Mesenchymal stem cell (in vitro differentiated cells and primary cell): ENCODE measurements around the gene BOC.

ENCODE experiments used
- DNase-seq: peaks from one replicate; pipeline ENCODE4 v3.0.0-alpha.2; 2013
- H2AFZ ChIP-seq: one replicate; pipeline ENCODE4 v1.6.1; 2013; ENCODE audit warnings: low read depth, mild to moderate bottlenecking, control low read depth, inconsistent platforms, low read length, moderate library complexity
- H2AK5ac ChIP-seq: 2 replicates; pipeline ENCODE4 v1.6.1; 2013; ENCODE audit warnings: low read length, moderate library complexity, mild to moderate bottlenecking, inconsistent platforms; ENCODE audit not compliant: severe bottlenecking
- H2BK120ac ChIP-seq: one replicate; pipeline ENCODE4 v1.6.1; 2013; ENCODE audit warnings: low read depth, mild to moderate bottlenecking, inconsistent platforms, low read length, moderate library complexity
- H2BK12ac ChIP-seq, 2 experiments: one replicate each; pipeline ENCODE4 v1.6.1; 2013; ENCODE audit warnings: inconsistent platforms in 2 of 2, low read length in 2 of 2, mild to moderate bottlenecking in 2 of 2, moderate library complexity in 2 of 2, control low read depth in 1 of 2
- H2BK15ac ChIP-seq: one replicate; pipeline ENCODE4 v1.6.1; 2013; ENCODE audit warnings: mild to moderate bottlenecking, low read depth, inconsistent platforms; ENCODE audit not compliant: poor library complexity, severe bottlenecking
- H2BK5ac ChIP-seq: 2 replicates; pipeline ENCODE4 v1.6.1; 2013; ENCODE audit warnings: low read depth, mild to moderate bottlenecking, low read length, control low read depth, inconsistent platforms; ENCODE audit not compliant: poor library complexity, severe bottlenecking
- H3K14ac ChIP-seq, 2 experiments: one replicate each; pipeline ENCODE4 v1.6.1; 2013; ENCODE audit warnings: inconsistent platforms in 2 of 2, low read length in 2 of 2, control low read depth in 1 of 2, mild to moderate bottlenecking in 1 of 2, moderate library complexity in 1 of 2
- H3K18ac ChIP-seq, 2 experiments: one replicate each; pipeline ENCODE4 v1.6.1; 2013; ENCODE audit warnings: inconsistent platforms in 2 of 2, low read length in 2 of 2, control low read depth in 1 of 2, low read depth in 1 of 2, mild to moderate bottlenecking in 1 of 2
- H3K23ac ChIP-seq, 2 experiments: one replicate each; pipeline ENCODE4 v1.6.1; 2013; ENCODE audit warnings: inconsistent platforms in 2 of 2, low read length in 2 of 2, mild to moderate bottlenecking in 2 of 2, moderate library complexity in 2 of 2, control low read depth in 1 of 2
- H3K27ac ChIP-seq: 2 replicates; pipeline ENCODE4 v1.5.1; 2013; ENCODE audit warnings: mild to moderate bottlenecking, moderate library complexity, low read length, control low read depth, inconsistent platforms; ENCODE audit not compliant: poor library complexity, severe bottlenecking
- H3K27me3 ChIP-seq, 2 experiments: 2 replicates each; pipeline versions ENCODE4 v1.6.1 to v1.7.0; 2013; ENCODE audit warnings: low read length in 2 of 2, mild to moderate bottlenecking in 2 of 2, moderate library complexity in 2 of 2, control low read depth in 1 of 2, inconsistent platforms in 1 of 2; ENCODE audit not compliant: control insufficient read depth in 1 of 2, insufficient read depth in 1 of 2
- H3K36me3 ChIP-seq, 2 experiments: 2 replicates each; pipeline versions ENCODE4 v1.6.1 to v1.7.0; 2013; ENCODE audit warnings: low read length in 2 of 2, control low read depth in 1 of 2, inconsistent platforms in 1 of 2, low read depth in 1 of 2, mild to moderate bottlenecking in 1 of 2; ENCODE audit not compliant: insufficient read depth in 2 of 2, control insufficient read depth in 1 of 2
- H3K4ac ChIP-seq, 2 experiments: one replicate each; pipeline ENCODE4 v1.6.1; 2013; ENCODE audit warnings: inconsistent platforms in 2 of 2, low read length in 2 of 2, mild to moderate bottlenecking in 2 of 2, moderate library complexity in 2 of 2, control low read depth in 1 of 2, low read depth in 1 of 2
- H3K4me1 ChIP-seq: 2 replicates; pipeline ENCODE4 v1.6.1; 2013; ENCODE audit warnings: low read depth, low read length, control low read depth; ENCODE audit not compliant: control insufficient read depth, insufficient read depth
- H3K4me2 ChIP-seq: 2 replicates; pipeline ENCODE4 v1.6.1; 2013; ENCODE audit warnings: low read length, mild to moderate bottlenecking, inconsistent platforms; ENCODE audit not compliant: poor library complexity, severe bottlenecking
- H3K4me3 ChIP-seq, 2 experiments: 2 replicates each; pipeline versions ENCODE4 v1.5.1 to v1.7.0; 2013; ENCODE audit warnings: low read length in 2 of 2, mild to moderate bottlenecking in 2 of 2, control low read depth in 1 of 2, low read depth in 1 of 2; ENCODE audit not compliant: insufficient read depth in 1 of 2
- H3K79me1 ChIP-seq: replicated peaks from 2 replicates; pipeline ENCODE4 v1.6.1; 2013; ENCODE audit warnings: mild to moderate bottlenecking, control low read depth, low read length, inconsistent platforms; ENCODE audit not compliant: poor library complexity, severe bottlenecking
- H3K9ac ChIP-seq: 2 replicates; pipeline ENCODE4 v1.7.0; 2013; ENCODE audit warnings: mild to moderate bottlenecking, low read length, moderate library complexity
- H3K9me3 ChIP-seq: 2 replicates; pipeline ENCODE4 v1.7.0; 2013; ENCODE audit warnings: mild to moderate bottlenecking, low read length; ENCODE audit not compliant: control insufficient read depth
- H4K8ac ChIP-seq: one replicate; pipeline ENCODE4 v1.6.1; 2013; ENCODE audit warnings: inconsistent platforms, mild to moderate bottlenecking, low read length, moderate library complexity
- H4K91ac ChIP-seq: one replicate; pipeline ENCODE4 v1.6.1; 2013; ENCODE audit warnings: mild to moderate bottlenecking, low read length, inconsistent platforms
- WGBS: methylation state at CpG from one replicate; pipeline ENCODE4 v1.1.7; 2013; ENCODE audit warnings: mixed read lengths; 5-methylcytosine and 5-hydroxymethylcytosine counted together

BOC gene

GRCh38 chr3:113254171-113254947 lies 43.0 kb downstream of the BOC start:
- H3K79me1 ChIP-seq, result peaks cover 2% of the 10 kb centered on the region
- WGBS, result 92% methylated on average over 12 of the region's 14 CpGs
- H3K36me3 ChIP-seq, result peaks cover 42 to 54% of the 10 kb centered on the region in 2 experiments
- H2AFZ ChIP-seq, result no peak overlapping the region
- DNase-seq, result no peak
- H4K91ac ChIP-seq, result peak overlapping the region; percentile 43
- H3K4me1 ChIP-seq, result peaks cover 3% of the 10 kb centered on the region
- no peak overlapping the region for H3K4me3 ChIP-seq
- H3K18ac ChIP-seq, result no peak overlapping the region
- H3K27ac ChIP-seq, result no peak overlapping the region
- H3K14ac ChIP-seq, result no peak overlapping the region
- no peak overlapping the region for H2BK120ac ChIP-seq
- no peak overlapping the region for H3K23ac ChIP-seq
- no peak overlapping the region for H2BK5ac ChIP-seq
- no peak overlapping the region for H2BK15ac ChIP-seq
- H2BK12ac ChIP-seq, result no peak overlapping the region
- H3K4me2 ChIP-seq, result no peak overlapping the region
- H3K9me3 ChIP-seq, result no peaks in the 10 kb centered on the region
- no peak overlapping the region for H2AK5ac ChIP-seq
- no peak overlapping the region for H4K8ac ChIP-seq
- no peaks in the 10 kb centered on the region for H3K27me3 ChIP-seq
- peak overlapping the region; percentile 21 for H3K9ac ChIP-seq
- no peak overlapping the region for H3K4ac ChIP-seq

GRCh38 chr3:113255100-113255853 lies 43.9 kb downstream of the BOC start:
- H2BK5ac ChIP-seq, result no peak overlapping the region
- H4K91ac ChIP-seq, result no peak overlapping the region
- no peak overlapping the region for H3K4me3 ChIP-seq
- H2BK12ac ChIP-seq, result peak overlapping the region in 1 of 2 experiments; percentile 61
- no peak overlapping the region for H3K23ac ChIP-seq
- H3K4ac ChIP-seq, result no peak overlapping the region
- no peak overlapping the region for H2BK120ac ChIP-seq
- H3K4me1 ChIP-seq, result no peaks in the 10 kb centered on the region
- H3K36me3 ChIP-seq, result peaks cover 39 to 53% of the 10 kb centered on the region in 2 experiments
- H3K27ac ChIP-seq, result no peak overlapping the region
- H4K8ac ChIP-seq, result no peak overlapping the region
- WGBS, result 80% methylated on average over 6 of the region's 7 CpGs
- H2AK5ac ChIP-seq, result no peak overlapping the region
- H3K4me2 ChIP-seq, result no peak overlapping the region
- peaks cover 2% of the 10 kb centered on the region for H3K79me1 ChIP-seq
- H3K14ac ChIP-seq, result no peak overlapping the region
- no peak for DNase-seq
- H3K27me3 ChIP-seq, result no peaks in the 10 kb centered on the region
- H2AFZ ChIP-seq, result no peak overlapping the region
- H2BK15ac ChIP-seq, result no peak overlapping the region
- no peaks in the 10 kb centered on the region for H3K9me3 ChIP-seq
- peak overlapping the region; percentile 21 for H3K9ac ChIP-seq
- H3K18ac ChIP-seq, result no peak overlapping the region

- H3K9me3 ChIP-seq, result no peaks in the 10 kb centered on the region
- H2BK120ac ChIP-seq, result no peak overlapping the region
- H3K36me3 ChIP-seq, result peaks cover 34 to 45% of the 10 kb centered on the region in 2 experiments
- H2BK12ac ChIP-seq, result no peak overlapping the region
- no peak overlapping the region for H3K4me2 ChIP-seq
- no peak overlapping the region for H3K14ac ChIP-seq
- no peak for DNase-seq
- no peak overlapping the region for H2BK5ac ChIP-seq
- no peak overlapping the region for H3K18ac ChIP-seq
- no peak overlapping the region for H4K91ac ChIP-seq
- no peaks in the 10 kb centered on the region for H3K4me1 ChIP-seq
- no peak overlapping the region for H2BK15ac ChIP-seq
- no peak overlapping the region for H4K8ac ChIP-seq
- no peak overlapping the region for H3K23ac ChIP-seq
- no peak overlapping the region for H3K4ac ChIP-seq
- no peak overlapping the region for H2AK5ac ChIP-seq
- H3K9ac ChIP-seq, result no peak overlapping the region
- H3K4me3 ChIP-seq, result no peak overlapping the region
- WGBS, result 96% methylated on average over 7 of the region's 7 CpGs
- no peak overlapping the region for H2AFZ ChIP-seq
- no peaks in the 10 kb centered on the region for H3K27me3 ChIP-seq
- no peak overlapping the region for H3K27ac ChIP-seq
- H3K79me1 ChIP-seq, result peaks cover under 1% of the 10 kb centered on the region
Observed at GRCh38 chr3:113255854-113256615, 44.7 kb downstream of the BOC start.

- Histone ChIP-seq H3K79me1 (no peaks in the 10 kb centered on the region), H3K18ac (no peak overlapping the region), H3K27me3 (no peaks in the 10 kb centered on the region), H3K4me1 (no peaks in the 10 kb centered on the region), H2BK5ac (no peak overlapping the region), H3K23ac (no peak overlapping the region), H4K91ac (no peak overlapping the region), H2BK12ac (no peak overlapping the region), H3K9ac (peak overlapping the region; percentile 36), H3K14ac (no peak overlapping the region), H3K4ac (no peak overlapping the region), H2BK120ac (no peak overlapping the region), H4K8ac (no peak overlapping the region), H3K27ac (no peak overlapping the region), H3K36me3 (peaks cover 27% of the 10 kb centered on the region in 2 experiments), H2BK15ac (no peak overlapping the region), H3K9me3 (no peaks in the 10 kb centered on the region), H3K4me2 (no peak overlapping the region), H2AFZ (no peak overlapping the region), H3K4me3 (no peak overlapping the region), H2AK5ac (no peak overlapping the region)
- no peak for DNase-seq
- WGBS, result 93% methylated on average over 3 of the region's 4 CpGs
Observed at GRCh38 chr3:113258361-113258760, 47.0 kb downstream of the BOC start.
